H1 (cell line): ENCODE data around the gene DAND5. TPM values are rescaled to one million over a fixed set of nuclear protein-coding genes. Genes with fewer than 3 reads are reported as not detected.
A peak's percentile ranks its signal among the peaks of the same experiment; 100 is the strongest.

Experiments
- CTCF ChIA-PET: fragments of 300-600 bp; sonication (Branson Sonifier 250); formaldehyde crosslinking; loops from one replicate; lab custom pipeline; 2021; ENCODE audit not compliant: partially characterized antibody; lab: Charles Lee
- POLR2A ChIA-PET: fragments of 300-600 bp; sonication (Branson Sonifier 250); formaldehyde crosslinking; loops from one replicate; lab custom pipeline; 2021; ENCODE audit warnings: inconsistent platforms; ENCODE audit not compliant: partially characterized antibody; lab: Charles Lee
- DNase-seq, 2 experiments: peaks; one replicate each; pipeline versions ENCODE4 v3.0.0 to v3.0.0-alpha.2; 2010 to 2022; ENCODE audit warnings: low spot score in 2 of 2, low read depth in 1 of 2, mixed read lengths in 1 of 2
- FAIRE-seq: peaks from 2 replicates; lab custom pipeline; 2011; peaks lifted over from hg19 to GRCh38; lab: Jason Lieb, UNC
- H2AFZ ChIP-seq: 2 replicates; pipeline ENCODE4 v1.8.1; 2012; ENCODE audit warnings: low read length, inconsistent platforms
- H2AK5ac ChIP-seq: 2 replicates; pipeline ENCODE4 v1.6.1; 2013; ENCODE audit warnings: low read depth, low read length
- H2BK120ac ChIP-seq: replicated peaks from 2 replicates; pipeline ENCODE3; 2013; ENCODE audit warnings: low read depth, low read length, inconsistent platforms
- H2BK12ac ChIP-seq: 2 replicates; pipeline ENCODE4 v1.6.1; 2013; ENCODE audit warnings: low read depth, low read length
- H2BK15ac ChIP-seq: 2 replicates; pipeline ENCODE4 v1.6.1; 2013; ENCODE audit warnings: low read length
- H2BK20ac ChIP-seq: 2 replicates; pipeline ENCODE4 v1.6.1; 2013; ENCODE audit warnings: low read length
- H2BK5ac ChIP-seq: 2 replicates; pipeline ENCODE4 v1.6.1; 2013; ENCODE audit warnings: low read depth, low read length
- H3K14ac ChIP-seq: 2 replicates; pipeline ENCODE4 v1.6.1; 2013; ENCODE audit warnings: inconsistent platforms; ENCODE audit not compliant: insufficient read length
- H3K18ac ChIP-seq: 2 replicates; pipeline ENCODE4 v1.6.1; 2013; ENCODE audit warnings: low read length; ENCODE audit errors: extremely low read depth
- H3K23ac ChIP-seq: 2 replicates; pipeline ENCODE4 v1.6.1; 2013; ENCODE audit warnings: inconsistent platforms; ENCODE audit not compliant: insufficient read length
- H3K23me2 ChIP-seq: 2 replicates; pipeline ENCODE4 v1.6.1; 2013; ENCODE audit warnings: low read depth, low read length
- H3K27ac ChIP-seq: 2 replicates; pipeline ENCODE4 v1.6.1; 2011; ENCODE audit warnings: low read depth, low read length, inconsistent platforms
- H3K27me3 ChIP-seq, 4 experiments: replicated peaks in 1 of 4; 1 replicate in 1 of 4; 2 replicates in 3 of 4; pipeline versions ENCODE4 v1.6.1 to v1.8.1; 2011 to 2013; ENCODE audit warnings: low read length in 3 of 4, mild to moderate bottlenecking in 3 of 4, inconsistent platforms in 2 of 4, mixed read lengths in 2 of 4, moderate library complexity in 1 of 4; ENCODE audit not compliant: control insufficient read depth in 3 of 4, insufficient read depth in 3 of 4; ENCODE audit errors: extremely low read depth in 1 of 4
- H3K36me3 ChIP-seq, 4 experiments: 2 replicates each; pipeline versions ENCODE4 v1.6.1 to v1.8.1; 2011 to 2013; ENCODE audit warnings: mild to moderate bottlenecking in 4 of 4, low read length in 3 of 4, moderate library complexity in 2 of 4, control low read depth in 1 of 4, inconsistent platforms in 1 of 4; ENCODE audit not compliant: insufficient read depth in 4 of 4, control insufficient read depth in 2 of 4
- H3K4ac ChIP-seq: replicated peaks from 2 replicates; pipeline ENCODE3; 2013; ENCODE audit warnings: low read length, low read depth, mixed read lengths, inconsistent platforms; ENCODE audit not compliant: insufficient read length
- H3K4me1 ChIP-seq, 4 experiments: replicated peaks in 1 of 4; 1 replicate in 1 of 4; 2 replicates in 3 of 4; pipeline versions ENCODE4 v1.6.1 to v1.8.1; 2011 to 2013; ENCODE audit warnings: low read length in 3 of 4, inconsistent platforms in 2 of 4, mixed read lengths in 1 of 4; ENCODE audit not compliant: insufficient read depth in 4 of 4, control insufficient read depth in 3 of 4
- H3K4me2 ChIP-seq, 2 experiments: 2 replicates each; pipeline versions ENCODE4 v1.6.1 to v1.8.1; 2011 to 2013; ENCODE audit warnings: low read depth in 2 of 2, low read length in 2 of 2, control low read depth in 1 of 2, inconsistent platforms in 1 of 2, mild to moderate bottlenecking in 1 of 2; ENCODE audit not compliant: insufficient read depth in 1 of 2
- H3K4me3 ChIP-seq, 4 experiments: fragments of 200-600, 300-600 bp in 1 of 4; sonication (generic), shearing (Covaris generic), sonication (Bioruptor Twin) in 1 of 4; 2 replicates each; pipeline versions ENCODE4 v1.5.1 to v1.8.1; 2011 to 2016; ENCODE audit warnings: low read length in 4 of 4, low read depth in 3 of 4, control low read depth in 2 of 4, inconsistent platforms in 2 of 4, mild to moderate bottlenecking in 2 of 4, mixed read lengths in 1 of 4, moderate library complexity in 1 of 4; ENCODE audit not compliant: insufficient read depth in 2 of 4; ENCODE audit errors: extremely low read depth in 1 of 4
- H3K56ac ChIP-seq: replicated peaks from 2 replicates; pipeline ENCODE3; 2013; ENCODE audit warnings: low read depth, mild to moderate bottlenecking, mixed read lengths, low read length, inconsistent platforms; ENCODE audit not compliant: insufficient read length
- H3K79me1 ChIP-seq: 2 replicates; pipeline ENCODE4 v1.6.1; 2013; ENCODE audit warnings: low read depth, low read length, control low read depth
- H3K79me2 ChIP-seq, 2 experiments: 2 replicates each; pipeline versions ENCODE4 v1.6.1 to v1.8.1; 2012 to 2013; ENCODE audit warnings: low read length in 2 of 2, mild to moderate bottlenecking in 2 of 2, inconsistent platforms in 1 of 2; ENCODE audit not compliant: insufficient read depth in 2 of 2, control insufficient read depth in 1 of 2
- H3K9ac ChIP-seq, 4 experiments: replicated peaks in 1 of 4; 1 replicate in 1 of 4; 2 replicates in 3 of 4; pipeline versions ENCODE4 v1.6.1 to v1.8.1; 2011 to 2013; ENCODE audit warnings: low read depth in 3 of 4, low read length in 3 of 4, control low read depth in 2 of 4, mild to moderate bottlenecking in 2 of 4, moderate library complexity in 2 of 4, inconsistent platforms in 1 of 4; ENCODE audit errors: extremely low read depth in 1 of 4
- H3K9me3 ChIP-seq, 2 experiments: 2 replicates each; pipeline versions ENCODE4 v1.6.1 to v1.8.1; 2012 to 2013; ENCODE audit warnings: mild to moderate bottlenecking in 2 of 2, moderate library complexity in 2 of 2, control low read depth in 1 of 2, inconsistent platforms in 1 of 2, low read depth in 1 of 2, low read length in 1 of 2, mixed read lengths in 1 of 2; ENCODE audit not compliant: insufficient read depth in 2 of 2
- H4K20me1 ChIP-seq, 2 experiments: replicated peaks in 1 of 2; 2 replicates each; pipeline versions ENCODE3 to v1.8.1; 2011 to 2013; ENCODE audit warnings: inconsistent platforms in 2 of 2, low read length in 2 of 2, mild to moderate bottlenecking in 1 of 2; ENCODE audit not compliant: insufficient read depth in 2 of 2, control insufficient read depth in 1 of 2
- H4K5ac ChIP-seq: 2 replicates; pipeline ENCODE4 v1.6.1; 2013; ENCODE audit warnings: low read length, low read depth, mixed read lengths, inconsistent platforms; ENCODE audit not compliant: insufficient read length
- H4K8ac ChIP-seq: 2 replicates; pipeline ENCODE4 v1.8.0; 2013; ENCODE audit warnings: mild to moderate bottlenecking, moderate library complexity, low read length, inconsistent platforms; ENCODE audit not compliant: insufficient read depth; ENCODE audit errors: extremely low read depth
- H4K91ac ChIP-seq: replicated peaks from 2 replicates; pipeline ENCODE3; 2013; ENCODE audit warnings: low read length, mixed read lengths, inconsistent platforms; ENCODE audit not compliant: insufficient read length
- CBX8 ChIP-seq: fragments of 300-800, 300-1000 bp; sonication (generic); IDR thresholded peaks from 2 replicates; pipeline ENCODE4 v1.7.1; 2016; ENCODE audit warnings: low read depth, low read length, borderline replicate concordance
- CREB1 ChIP-seq: IDR thresholded peaks from 2 replicates; pipeline ENCODE4 v1.6.1; 2012; ENCODE audit warnings: inconsistent platforms
- EGR1 ChIP-seq: IDR thresholded peaks from 2 replicates; pipeline ENCODE4 v1.6.1; 2011; ENCODE audit warnings: low read depth, low read length, borderline replicate concordance
- EZH2 ChIP-seq: fragments of 200-600 bp; sonication (generic); IDR thresholded peaks from 2 replicates; pipeline ENCODE4 v1.7.1; 2012; ENCODE audit warnings: low read depth, mild to moderate bottlenecking, moderate library complexity, low read length, inconsistent platforms; ENCODE audit not compliant: severe bottlenecking
- GTF2F1 ChIP-seq: IDR thresholded peaks from 2 replicates; pipeline ENCODE4 v1.6.1; 2012; ENCODE audit warnings: low read depth, low read length, improper control_type of control experiment, borderline replicate concordance
- KDM1A ChIP-seq: fragments of 200-600, 300-600 bp; sonication (generic); IDR thresholded peaks from 2 replicates; pipeline ENCODE4 v1.7.1; 2016; ENCODE audit warnings: mild to moderate bottlenecking, low read length, borderline replicate concordance
- MAX ChIP-seq: IDR thresholded peaks from 2 replicates; pipeline ENCODE4 v1.6.1; 2012; ENCODE audit warnings: inconsistent platforms
- POLR2AphosphoS5 ChIP-seq: IDR thresholded peaks from 2 replicates; pipeline ENCODE4 v1.6.1; 2011; ENCODE audit warnings: low read depth, low read length
- WGBS, 2 experiments: shearing (Covaris generic) in 1 of 2; methylation state at CpG; one replicate each; pipeline versions ENCODE4 v1.1.6 to v1.1.7; 2013 to 2015; ENCODE audit warnings: low lambda C conversion rate in 2 of 2, mixed read lengths in 2 of 2, inconsistent platforms in 1 of 2, low coverage in 1 of 2, missing lambda C conversion rate in 1 of 2; ENCODE audit not compliant: insufficient replicate concordance in 2 of 2, insufficient coverage in 1 of 2, insufficient read length in 1 of 2; ENCODE audit errors: extremely low coverage in 1 of 2, missing lambda C conversion rate in 1 of 2; 5-methylcytosine and 5-hydroxymethylcytosine counted together
- polyA plus RNA-seq, 7 experiments: library from polyadenylated mRNA; depleted of rRNA in 3 of 7; stranded (reverse) in 5 of 7; unstranded in 2 of 7; fragments of >200 nt in 5 of 7; fragments of 200-250 nt in 2 of 7; gene quantifications; 1 replicate in 5 of 7; 2 replicates in 1 of 7; 4 replicates in 1 of 7; pipeline versions ENCODE4 v1.2.1 to v1.2.3, GENCODE V29; 2011 to 2013; ENCODE audit warnings: missing spikeins in 2 of 7, mixed read lengths in 2 of 7
- total RNA-seq: library from RNA; stranded (reverse); fragmentation: NEBNext Ultra II Directional; extraction: Animal tissue kit (Norgen Biotek cat#: 25700); gene quantifications from 2 replicates; pipeline ENCODE4 v1.2.1, GENCODE V29; 2021

DAND5 gene
- total and polyA plus RNA-seq, 2 of the 8 experiments (the other 6 are each of a cell fraction or from before 2014, with no cell fraction given): 0.14 to 0.17 TPM

- Histone ChIP-seq H3K4ac (no peak overlapping the region), H3K4me3 (peak overlapping the region in 3 of 4 experiments; percentile 21 to 50 (median 23); a peak in 4 of 8 replicates), H2AFZ (no peak overlapping the region), H4K91ac (no peak overlapping the region), H3K4me1 (peaks cover 0 to 10% (median 6%) of the 10 kb centered on the region in 4 experiments; a peak in 5 of 7 replicates), H2BK12ac (no peak overlapping the region; the same call in 1 of the 2 replicates), H3K27ac (no peak overlapping the region), H3K14ac (no peak overlapping the region), H3K23me2 (peaks cover 6% of the 10 kb centered on the region; the same call in 1 of the 2 replicates), H2AK5ac (no peak overlapping the region), H3K27me3 (peaks cover 53 to 90% (median 80%) of the 10 kb centered on the region in 4 experiments), H3K79me2 (no peaks in the 10 kb centered on the region), H3K4me2 (peak overlapping the region; percentile 49 to 78), H2BK20ac (no peak overlapping the region), H4K5ac (no peak overlapping the region), H2BK5ac (no peak overlapping the region; the same call in 1 of the 2 replicates), H2BK15ac (peak overlapping the region; percentile 88; the same call in 1 of the 2 replicates), H4K20me1 (peaks cover 10 to 23% of the 10 kb centered on the region in 2 experiments), H2BK120ac (no peak overlapping the region), H3K23ac (no peak overlapping the region), H3K56ac (no peak overlapping the region), H3K9me3 (no peaks in the 10 kb centered on the region), H4K8ac (peak overlapping the region; percentile 57), H3K9ac (no peak overlapping the region), H3K79me1 (peaks cover 3% of the 10 kb centered on the region; the same call in 1 of the 2 replicates), H3K18ac (no peak overlapping the region), H3K36me3 (peaks cover 0 to 8% (median 0%) of the 10 kb centered on the region in 4 experiments; a peak in 1 of 8 replicates)
- CTCF ChIA-PET: interaction anchor here (0.6 to 4.7 kb wide), 6 partner anchors 10 to 93 kb away, joined by 3 to 23 read pairs (median 4); no protein-coding TSS in a partner anchor
- DNase-seq (peak in 1 of 2 experiments; percentile 81), FAIRE-seq (no peak)
- POLR2A ChIA-PET: interaction anchor here (0.9 kb wide), 1 partner anchor 12 kb away, joined by 3 read pairs; no protein-coding TSS in a partner anchor
- 14% methylated on average over 26 of the region's 52 CpGs; no CpG with 5 or more reads in 1 of the 2 experiments for WGBS, 2 experiments
- TF ChIP-seq MAX (peak; percentile 73), POLR2AphosphoS5 (no peak), CREB1 (no peak), CBX8 (no peak), GTF2F1 (no peak), EZH2 (peak; percentile 100), KDM1A (no peak), EGR1 (peak; percentile 5; the same call in 1 of the 2 replicates)
These were observed 27.2 kb downstream of the DAND5 start for GRCh38 chr19:12996406-12997094.
